GM21619 (cell line): ENCODE data around the gene FCRLA.
A peak's percentile ranks its signal among the peaks of the same experiment; 100 is the strongest.
"Not testable (repeated sequence)": the region's sequence is repeated elsewhere in the genome, so short reads cannot be mapped to it uniquely, and the experiment has no call there.

ENCODE experiments used
- ATAC-seq: cut with Tn5 transposase; IDR thresholded peaks from one replicate; pipeline ENCODE4 v1.9.1; 2021; ENCODE audit not compliant: unreplicated experiment

Gene FCRLA

GRCh38 chr1:161705537-161705936 is 1.5 kb upstream of the FCRLA start:
- no peak for ATAC-seq

GRCh38 chr1:161706113-161706481 is 932 bp upstream of the FCRLA start:
- ATAC-seq = no peak

- ATAC-seq = no peak
Measured at GRCh38 chr1:161707503-161707902, 474 bp downstream of the FCRLA start.

GRCh38 chr1:161709373-161709772 is 2.3 kb downstream of the FCRLA start:
- no peak for ATAC-seq

GRCh38 chr1:161710560-161710959 is 3.5 kb downstream of the FCRLA start:
- ATAC-seq = no peak

- peak; percentile 43 for ATAC-seq
Measured at GRCh38 chr1:161718559-161719324, 11.7 kb downstream of the FCRLA start.

- ATAC-seq = peak; percentile 35
Measured at GRCh38 chr1:161719325-161719611, 12.2 kb downstream of the FCRLA start.

- ATAC-seq = no peak
Measured at GRCh38 chr1:161720422-161720821, 13.4 kb downstream of the FCRLA start.

GRCh38 chr1:161720956-161721737 is 14.1 kb downstream of the FCRLA start, which contains the start of gene FCRLB:
Gene FCRLB (plus strand): TSS chr1:161721544. CDS start chr1:161722673, 1,129 bp downstream.
- no peak for ATAC-seq

- ATAC-seq = no peak
Measured at GRCh38 chr1:161721738-161722343, 14.8 kb downstream of the FCRLA start.

- no peak for ATAC-seq
Measured at GRCh38 chr1:161722406-161722805, 15.4 kb downstream of the FCRLA start.

GRCh38 chr1:161723459-161724141 is 16.6 kb downstream of the FCRLA start:
- ATAC-seq = no peak

GRCh38 chr1:161725258-161725907 is 18.4 kb downstream of the FCRLA start:
- ATAC-seq = not testable (repeated sequence)

GRCh38 chr1:161725908-161726472 is 19.0 kb downstream of the FCRLA start:
- ATAC-seq = peak; percentile 9

GRCh38 chr1:161726473-161727255 is 19.6 kb downstream of the FCRLA start:
- peak; percentile 42 for ATAC-seq

GRCh38 chr1:161727256-161727924 is 20.4 kb downstream of the FCRLA start:
- peak; percentile 8 for ATAC-seq

- ATAC-seq = no peak
Measured at GRCh38 chr1:161728376-161729226, 21.6 kb downstream of the FCRLA start.

- no peak for ATAC-seq
Measured at GRCh38 chr1:161730050-161730564, 23.1 kb downstream of the FCRLA start.
